MCF 10A (cell line): ENCODE results near the gene TMEM184B. TPM values are rescaled to one million over a fixed set of nuclear protein-coding genes. Genes with fewer than 3 reads are reported as not detected.
A peak's percentile ranks its signal among the peaks of the same experiment; 100 is the strongest.

Experiments used
- BruUV-seq: library from RNA; stranded (reverse); fragments of 400-500 nt; replicated peaks from 2 replicates; lab custom pipeline; 2021; lab: Mats Ljungman, UMichigan
- CTCF ChIA-PET: fragments of 300-600 bp; sonication (Branson Sonifier 250); formaldehyde crosslinking; extraction: SDS; loops from one replicate; lab custom pipeline; 2021; ENCODE audit warnings: antibody characterized with exemption, inconsistent platforms; lab: Yijun Ruan, JAX
- POLR2A ChIA-PET: fragments of 300-600, 350-650 bp; sonication (Branson Sonifier 250); formaldehyde crosslinking; extraction: SDS; loops from one replicate; lab custom pipeline; 2020; ENCODE audit warnings: antibody characterized with exemption, inconsistent platforms; lab: Yijun Ruan, JAX
- DNase-seq: peaks from one replicate; pipeline ENCODE4 v3.0.0-alpha.2; 2018; ENCODE audit not compliant: unreplicated experiment
- H3K27ac Mint-ChIP-seq: one replicate; pipeline ENCODE4 v1.8.0; 2022; ENCODE audit warnings: mild to moderate bottlenecking, low read depth, mixed read lengths; ENCODE audit not compliant: unreplicated experiment
- H3K27me3 Mint-ChIP-seq: one replicate; pipeline ENCODE4 v1.8.0; 2022; ENCODE audit warnings: mixed read lengths; ENCODE audit not compliant: insufficient read depth, unreplicated experiment
- H3K36me3 Mint-ChIP-seq: one replicate; pipeline ENCODE4 v1.8.0; 2022; ENCODE audit warnings: mild to moderate bottlenecking, moderate library complexity, mixed read lengths; ENCODE audit not compliant: insufficient read depth, unreplicated experiment
- H3K4me1 Mint-ChIP-seq: one replicate; pipeline ENCODE4 v1.8.0; 2022; ENCODE audit warnings: mixed read lengths; ENCODE audit not compliant: insufficient read depth, unreplicated experiment
- H3K4me3 Mint-ChIP-seq: one replicate; pipeline ENCODE4 v1.8.0; 2022; ENCODE audit warnings: mild to moderate bottlenecking, moderate library complexity, mixed read lengths; ENCODE audit not compliant: unreplicated experiment
- H3K9me3 Mint-ChIP-seq: one replicate; pipeline ENCODE4 v1.8.0; 2022; ENCODE audit warnings: mixed read lengths; ENCODE audit not compliant: unreplicated experiment
- CTCF ChIP-seq: fragments of 200-600 bp; IDR thresholded peaks from one replicate; pipeline ENCODE4 v1.8.0; 2022; ENCODE audit warnings: antibody characterized with exemption, mild to moderate bottlenecking; ENCODE audit not compliant: unreplicated experiment
- intact Hi-C: fragments of 100-400 bp; cut with micrococcal nuclease; formaldehyde crosslinking; loops from 2 replicates; pipeline ENCODE4 v1.14.1; 2022
- total RNA-seq: library from RNA; stranded (reverse); gene quantifications from 2 replicates; pipeline ENCODE4 v1.2.3, GENCODE V29; 2022

Gene TMEM184B
- total RNA-seq, 1 experiment from 2014 or later: 58.7 TPM

GRCh38 chr22:38276166-38276565 lies 3.4 kb upstream of the TMEM184B start:
- Mint-ChIP-seq H3K36me3 (peaks cover 6% of the 10 kb centered on the region), H3K4me3 (no peak overlapping the region), H3K27ac (no peak overlapping the region), H3K4me1 (peaks cover 12% of the 10 kb centered on the region), H3K9me3 (no peaks in the 10 kb centered on the region), H3K27me3 (no peaks in the 10 kb centered on the region)
- CTCF ChIA-PET: interaction anchor here (0.6 to 1.2 kb wide), 2 partner anchors 29 to 57 kb away, joined by 3 read pairs; no protein-coding TSS in a partner anchor
- intact Hi-C loops: no loop called here
- BruUV-seq: no TSS peak
- DNase-seq: no peak
- POLR2A ChIA-PET: no interaction called here
- TF ChIP-seq CTCF: no peak

- ChIA-PET POLR2A (interaction anchor here (0.6 to 2.3 kb wide), 9 partner anchors 10 to 1803 kb away, joined by 3 to 13 read pairs (median 4); partner anchors contain the start of gene CSNK1E), CTCF (no interaction called here)
- no peak for DNase-seq
- H3K9me3 Mint-ChIP-seq: no peaks in the 10 kb centered on the region
- H3K4me3 Mint-ChIP-seq: peak overlapping the region; percentile 74
- intact Hi-C loops: no loop called here
- peaks cover 21% of the 10 kb centered on the region for H3K4me1 Mint-ChIP-seq
- no peaks in the 10 kb centered on the region for H3K27me3 Mint-ChIP-seq
- H3K36me3 Mint-ChIP-seq: peaks cover 13% of the 10 kb centered on the region
- peak overlapping the region; percentile 86 for H3K27ac Mint-ChIP-seq
- no TSS peak for BruUV-seq
- TF ChIP-seq CTCF: no peak
These were observed 471 bp upstream of the TMEM184B start for GRCh38 chr22:38273135-38273826.

- POLR2A ChIA-PET: interaction anchor here (0.6 to 2.4 kb wide), 13 partner anchors 10 to 90 kb away, joined by 3 to 13 read pairs (median 4); partner anchors contain the start of gene PLA2G6
- TF ChIP-seq CTCF: no peak
- CTCF ChIA-PET: interaction anchor here (0.7 to 1.6 kb wide), 2 partner anchors 11 to 213 kb away, joined by 3 read pairs; no protein-coding TSS in a partner anchor
- BruUV-seq: no TSS peak
- Mint-ChIP-seq H3K36me3 (peaks cover 20% of the 10 kb centered on the region), H3K27ac (peak overlapping the region; percentile 69), H3K9me3 (no peaks in the 10 kb centered on the region), H3K4me1 (peaks cover 21% of the 10 kb centered on the region), H3K27me3 (no peaks in the 10 kb centered on the region), H3K4me3 (peak overlapping the region; percentile 74)
- DNase-seq: no peak
- intact Hi-C loops: no loop called here
These were observed 860 bp downstream of the TMEM184B start for GRCh38 chr22:38271927-38272372.

- no peak for TF ChIP-seq CTCF
- CTCF ChIA-PET: interaction anchor here (0.6 to 1.6 kb wide), 5 partner anchors 10 to 628 kb away, joined by 3 read pairs; no protein-coding TSS in a partner anchor
- Mint-ChIP-seq H3K27ac (no peak overlapping the region), H3K27me3 (no peaks in the 10 kb centered on the region), H3K9me3 (no peaks in the 10 kb centered on the region), H3K4me1 (peaks cover 21% of the 10 kb centered on the region), H3K36me3 (peaks cover 20% of the 10 kb centered on the region), H3K4me3 (no peak overlapping the region)
- POLR2A ChIA-PET: interaction anchor here (0.6 to 2.4 kb wide), 8 partner anchors 9 to 82 kb away, joined by 3 to 9 read pairs (median 4); no protein-coding TSS in a partner anchor
- no peak for DNase-seq
- BruUV-seq: TSS peak; percentile 33
- intact Hi-C loops: no loop called here
These were observed 1.7 kb downstream of the TMEM184B start for GRCh38 chr22:38271101-38271500.
